DMS114 treated with DMSO at 0.1 percent for 48 hours (cell line): Measurements from ENCODE around the gene LY6G5C.

Source experiments
- DNase-seq: peaks from one replicate; lab custom pipeline; 2025; ENCODE audit not compliant: unreplicated experiment; lab: John Stamatoyannopoulos, UW

Gene LY6G5C

DNA sequence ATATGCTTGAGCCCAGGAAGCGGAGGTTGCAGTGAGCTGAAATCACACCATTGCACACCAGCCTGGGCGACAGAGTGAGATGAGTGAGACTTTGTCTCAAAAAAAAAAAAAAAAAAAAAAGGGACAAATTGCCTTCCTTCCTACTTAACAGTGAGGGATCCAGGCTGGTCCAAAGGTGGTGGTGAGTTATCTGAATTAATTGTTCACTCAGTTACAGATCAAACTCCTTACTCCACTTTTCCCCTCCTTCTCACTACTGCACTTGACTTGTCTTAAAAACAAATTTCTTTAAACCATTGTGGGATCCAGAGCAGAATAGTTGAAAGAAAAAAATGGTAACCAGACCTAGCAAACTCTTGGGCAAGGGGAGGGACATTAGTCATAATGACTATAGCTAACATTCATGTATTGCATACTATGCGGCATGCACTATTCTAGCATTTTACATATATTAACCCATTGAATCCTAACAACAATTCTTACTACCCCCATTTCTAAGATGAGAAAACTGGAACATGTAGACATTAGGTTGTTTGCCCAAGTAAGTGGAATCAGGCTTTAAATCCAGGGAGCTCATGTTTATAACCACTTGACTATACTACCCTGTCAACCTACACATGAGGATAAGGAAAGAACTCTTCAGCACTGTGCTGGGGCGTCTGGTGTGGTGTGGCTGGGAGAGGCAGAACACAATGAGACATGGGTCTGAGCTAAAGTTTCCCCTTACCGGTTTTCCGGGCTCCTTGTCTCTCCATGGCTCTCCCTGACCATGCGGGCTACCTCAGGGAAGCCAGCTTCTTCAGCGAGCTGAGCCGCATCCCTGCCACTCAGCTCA is 17.5 kb downstream of the LY6G5C start:
- DNase-seq, result no peak

DNA sequence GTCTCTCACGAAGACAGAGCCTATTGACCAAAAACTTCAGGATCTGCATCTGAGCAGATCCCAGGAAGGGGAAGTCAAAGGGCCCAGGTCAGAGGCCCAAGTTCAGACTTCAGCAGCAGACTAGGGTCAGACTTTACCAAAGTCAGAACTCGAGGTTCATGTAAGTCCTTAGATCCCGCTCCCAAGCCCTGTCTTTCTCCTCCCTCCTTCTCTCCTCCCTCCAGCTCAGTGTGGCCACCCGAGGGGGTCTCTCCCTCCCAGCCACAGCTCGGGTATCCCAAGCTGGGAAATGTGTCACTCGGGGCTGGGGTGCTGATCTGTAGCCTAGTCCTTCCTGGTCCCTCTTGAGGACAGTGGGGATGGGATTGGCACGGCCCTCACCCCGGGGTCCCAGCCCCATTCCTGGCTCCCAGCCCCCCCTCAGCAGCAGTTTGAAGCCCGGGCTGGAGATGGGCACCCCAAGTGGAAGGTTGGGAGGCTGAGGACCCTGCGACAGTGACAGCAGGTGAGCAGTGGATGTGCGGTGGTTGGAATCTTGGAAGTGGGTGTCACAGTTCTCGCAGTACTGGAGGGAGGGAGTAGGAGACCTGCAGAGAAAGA is 18.6 kb downstream of the LY6G5C start:
- no peak for DNase-seq

- DNase-seq, result no peak
Measured at GRCh38 chr6:31661262-31662123, 19.4 kb downstream of the LY6G5C start.

DNA sequence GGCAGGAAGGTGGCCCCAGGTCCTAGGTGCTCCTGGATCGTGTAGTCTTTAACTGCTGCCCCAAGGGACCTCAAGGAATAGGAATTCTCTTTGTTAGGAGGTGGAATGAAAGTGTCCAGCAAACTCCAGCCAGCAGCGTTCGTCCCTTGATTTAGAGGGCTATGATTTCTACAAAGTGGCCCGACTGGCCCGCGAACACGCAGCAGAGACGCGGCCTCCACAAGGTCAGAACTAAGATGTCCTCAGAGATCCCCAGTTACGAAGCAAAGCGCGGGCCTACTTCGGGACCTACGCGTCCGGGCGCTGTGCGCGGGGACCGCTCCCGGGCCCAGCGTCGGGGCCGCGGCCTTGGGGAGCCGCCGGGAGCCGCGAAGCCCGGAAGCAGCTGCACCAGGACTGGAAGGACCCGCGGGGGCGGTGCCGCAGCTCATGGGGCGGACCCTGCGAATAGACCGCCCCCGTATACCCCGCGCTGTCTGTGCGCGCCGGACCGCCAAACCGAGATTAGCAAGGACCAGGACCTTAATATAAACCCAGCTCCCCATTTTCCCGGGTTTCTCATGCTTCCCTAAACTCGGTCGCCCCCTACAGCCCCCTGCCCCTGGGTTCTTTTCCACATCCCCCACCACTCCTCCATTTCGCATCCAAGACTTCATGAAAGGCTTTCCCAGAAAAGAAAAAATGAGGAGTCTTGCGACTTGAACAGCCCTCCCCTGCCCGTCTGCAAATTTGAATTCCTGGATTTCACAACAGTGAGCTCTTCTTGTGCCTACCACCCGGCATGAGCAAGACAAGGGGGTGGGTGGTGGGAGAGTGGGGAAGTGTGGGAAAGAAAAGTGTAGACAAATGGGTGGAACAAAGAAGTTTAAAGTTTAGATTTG is 20.2 kb downstream of the LY6G5C start, which contains the start of gene C6orf47:
Gene C6orf47 (minus strand): TSS at position 398 of the 881 bp plus-strand sequence. CDS start 831 bp downstream, outside the sequence.
- DNase-seq, result peak; percentile 75

- DNase-seq, result no peak
Measured at GRCh38 chr6:31659649-31660380, 21.1 kb downstream of the LY6G5C start.

DNA sequence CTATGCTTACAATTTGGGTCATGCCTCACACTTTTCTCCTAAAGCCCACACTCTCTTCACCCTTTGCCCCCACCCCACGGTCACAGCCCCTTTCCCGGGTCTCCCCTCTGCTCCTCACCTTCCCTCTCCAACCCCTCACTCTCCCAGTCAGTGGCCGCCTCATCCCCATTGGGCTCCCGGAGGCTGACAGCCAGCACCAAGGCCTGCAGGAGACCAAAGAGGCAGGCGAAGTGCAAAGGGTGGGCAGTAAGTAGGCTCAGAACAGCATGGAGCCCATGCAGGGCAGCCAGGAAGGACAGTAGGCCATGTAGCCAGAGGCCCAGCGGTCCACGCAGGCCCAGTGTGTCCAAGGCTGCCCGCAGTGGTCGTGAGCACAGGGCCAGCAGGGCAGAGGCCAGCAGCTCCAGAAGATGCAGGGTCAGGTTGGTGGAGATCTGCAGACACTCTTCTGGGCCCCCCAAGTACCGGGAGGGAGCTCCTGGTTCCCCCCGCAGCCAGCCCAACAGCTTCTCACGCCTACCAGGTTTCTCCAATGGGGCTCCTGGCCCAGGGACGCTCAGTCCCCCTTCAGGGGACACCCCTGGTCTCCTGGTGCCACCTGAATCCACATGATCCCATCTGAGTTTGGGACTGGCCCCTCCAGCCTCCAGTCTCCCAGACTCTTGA is 21.8 kb downstream of the LY6G5C start:
- DNase-seq, result no peak

- DNase-seq, result no peak
Measured at GRCh38 chr6:31658158-31658688, 22.6 kb downstream of the LY6G5C start.

- DNase-seq, result no peak
Measured at GRCh38 chr6:31657406-31658157, 23.3 kb downstream of the LY6G5C start.

GRCh38 chr6:31655349-31656237 is 25.3 kb downstream of the LY6G5C start, which contains the start of gene APOM:
Gene APOM, plus strand, starts transcription at chr6:31655894. Its CDS starts 73 bp downstream, at chr6:31655967.
- no peak for DNase-seq

DNA sequence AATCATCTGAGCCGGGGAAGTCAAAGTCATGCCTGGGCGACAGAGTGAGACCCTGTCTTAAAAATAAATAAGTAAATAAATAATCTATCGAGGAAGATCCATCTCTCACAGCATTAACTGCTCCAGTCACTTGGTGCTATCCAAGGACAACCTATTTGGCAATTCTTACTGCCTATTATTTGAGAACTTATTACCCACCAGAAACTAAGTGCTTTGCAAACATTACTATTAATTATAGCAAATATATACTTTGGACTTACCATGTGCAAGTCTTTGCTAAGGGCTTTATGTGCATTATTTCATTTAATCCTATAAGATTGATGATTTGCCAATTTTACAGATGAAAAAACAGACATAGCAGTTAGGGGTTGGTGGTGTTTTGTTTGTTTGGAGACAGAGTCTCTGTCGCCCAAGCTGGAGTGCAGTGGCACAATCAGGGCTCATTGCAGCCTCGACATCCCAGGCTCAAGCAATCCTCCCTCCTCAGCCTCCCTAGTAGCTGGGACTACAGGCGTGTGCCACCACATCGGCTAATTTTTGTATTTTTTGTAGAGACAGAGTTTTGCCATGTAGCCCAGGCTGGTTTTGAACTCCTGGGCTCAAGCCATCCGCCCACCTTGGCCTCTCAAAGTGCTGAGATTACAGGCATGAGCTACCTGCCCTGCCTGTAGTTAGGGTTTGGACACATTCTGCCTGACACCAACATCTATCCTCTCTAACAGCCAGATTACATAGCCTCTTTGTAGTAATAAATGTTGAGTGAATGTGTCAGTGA is 26.1 kb downstream of the LY6G5C start:
- no peak for DNase-seq

- peak; percentile 98 for DNase-seq
Measured at GRCh38 chr6:31652925-31653724, 27.7 kb downstream of the LY6G5C start.

DNA sequence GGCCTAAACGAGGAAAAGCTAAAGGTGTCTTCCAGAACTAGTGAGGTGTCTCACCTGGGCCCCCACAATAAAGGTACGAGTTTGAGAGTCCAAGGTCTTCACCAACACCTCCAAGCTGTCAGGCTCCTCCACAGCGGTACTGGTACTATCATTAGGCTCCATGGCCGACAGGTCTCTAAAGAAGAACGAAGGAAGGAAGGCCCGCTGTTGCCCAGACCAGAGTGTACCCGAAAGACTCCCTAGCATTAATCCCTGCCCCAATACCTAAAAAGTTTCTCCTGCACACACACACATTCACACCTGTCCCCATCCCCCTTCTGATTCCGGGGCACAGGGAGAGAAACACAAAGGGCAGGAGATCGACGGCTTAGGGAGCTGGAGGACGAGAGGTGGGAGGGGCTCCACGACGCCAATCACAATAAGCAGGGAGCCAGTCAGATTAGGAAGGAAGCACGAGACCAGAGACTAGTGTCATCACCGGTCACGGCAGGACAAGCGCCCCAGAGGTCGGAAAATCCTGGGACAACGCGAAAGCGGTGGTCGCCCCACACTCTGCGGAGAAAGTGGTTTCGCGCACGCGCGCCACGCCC is 29.2 kb downstream of the LY6G5C start:
- peak; percentile 89 for DNase-seq

DNA sequence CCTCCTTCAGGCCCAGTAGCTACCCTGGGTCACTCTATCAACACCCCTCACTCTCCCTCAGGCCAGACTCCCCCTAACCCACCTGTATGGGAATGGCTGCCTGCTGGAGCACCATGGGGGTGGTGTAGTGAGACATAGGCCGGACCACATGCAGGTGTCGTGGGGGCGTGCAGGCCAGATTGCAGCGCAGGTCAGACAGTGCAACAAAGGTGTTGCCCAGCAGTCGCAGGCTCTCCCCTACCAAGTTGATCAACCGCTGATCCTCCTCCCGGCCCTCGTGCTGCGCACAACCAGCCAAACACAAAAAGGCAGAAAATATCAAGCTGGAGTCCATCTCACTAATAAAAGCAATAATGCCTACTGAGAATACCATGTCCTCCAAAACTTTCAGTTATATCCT is 35.5 kb downstream of the LY6G5C start:
- no peak for DNase-seq

GRCh38 chr6:31643818-31644454 is 36.9 kb downstream of the LY6G5C start:
- no peak for DNase-seq
